GM21367 (cell line): Measurements from ENCODE around the gene ZRSR2.

ENCODE experiments used
- ATAC-seq: cut with Tn5 transposase; IDR thresholded peaks from one replicate; pipeline ENCODE4 v1.9.1; 2021; ENCODE audit not compliant: unreplicated experiment

Gene ZRSR2

GRCh38 chrX:15849555-15849954 lies 59.3 kb downstream of the ZRSR2 start:
- ATAC-seq: no peak

GRCh38 chrX:15853586-15854079 lies 63.3 kb downstream of the ZRSR2 start:
- ATAC-seq: no peak

GRCh38 chrX:15854080-15854655 lies 63.9 kb downstream of the ZRSR2 start:
- peak; percentile 35 for ATAC-seq

- ATAC-seq: peak; percentile 94
Observed at GRCh38 chrX:15854712-15855567, 64.7 kb downstream of the ZRSR2 start, which contains the start of gene AP1S2. Gene AP1S2 (minus strand): TSS chrX:15854813. CDS start chrX:15852524, 2,289 bp downstream.

- no peak for ATAC-seq
Observed at GRCh38 chrX:15855568-15856221, 65.4 kb downstream of the ZRSR2 start.

GRCh38 chrX:15856222-15856587 lies 65.9 kb downstream of the ZRSR2 start:
- ATAC-seq: no peak

- no peak for ATAC-seq
Observed at GRCh38 chrX:15856636-15857035, 66.4 kb downstream of the ZRSR2 start.

- no peak for ATAC-seq
Observed at GRCh38 chrX:15858051-15858450, 67.8 kb downstream of the ZRSR2 start.

GRCh38 chrX:15860921-15861320 lies 70.6 kb downstream of the ZRSR2 start:
- no peak for ATAC-seq

GRCh38 chrX:15864023-15864422 lies 73.7 kb downstream of the ZRSR2 start:
- ATAC-seq: no peak

- ATAC-seq: no peak
Observed at GRCh38 chrX:15864629-15865028, 74.3 kb downstream of the ZRSR2 start.

- ATAC-seq: no peak
Observed at GRCh38 chrX:15866147-15866546, 75.9 kb downstream of the ZRSR2 start.

- no peak for ATAC-seq
Observed at GRCh38 chrX:15869695-15870094, 79.4 kb downstream of the ZRSR2 start.

GRCh38 chrX:15870310-15870709 lies 80.0 kb downstream of the ZRSR2 start:
- no peak for ATAC-seq
